GM19035 (cell line): ENCODE results near the gene ACTBL2.
"Not testable (repeated sequence)": the region's sequence is repeated elsewhere in the genome, so short reads cannot be mapped to it uniquely, and the experiment has no call there.

Source experiments
- ATAC-seq: cut with Tn5 transposase; IDR thresholded peaks from one replicate; pipeline ENCODE4 v1.9.1; 2021; ENCODE audit not compliant: unreplicated experiment

The ACTBL2 gene

GRCh38 chr5:57494104-57495098 lies 11.8 kb upstream of the ACTBL2 start:
- no peak for ATAC-seq

GRCh38 chr5:57493034-57493433 lies 10.4 kb upstream of the ACTBL2 start:
- ATAC-seq = no peak

GRCh38 chr5:57492632-57493031 lies 10.0 kb upstream of the ACTBL2 start:
- ATAC-seq = no peak

- ATAC-seq = no peak
Observed at GRCh38 chr5:57491369-57491965, 8.9 kb upstream of the ACTBL2 start.

- ATAC-seq = no peak
Observed at GRCh38 chr5:57488215-57488955, 5.8 kb upstream of the ACTBL2 start.

DNA sequence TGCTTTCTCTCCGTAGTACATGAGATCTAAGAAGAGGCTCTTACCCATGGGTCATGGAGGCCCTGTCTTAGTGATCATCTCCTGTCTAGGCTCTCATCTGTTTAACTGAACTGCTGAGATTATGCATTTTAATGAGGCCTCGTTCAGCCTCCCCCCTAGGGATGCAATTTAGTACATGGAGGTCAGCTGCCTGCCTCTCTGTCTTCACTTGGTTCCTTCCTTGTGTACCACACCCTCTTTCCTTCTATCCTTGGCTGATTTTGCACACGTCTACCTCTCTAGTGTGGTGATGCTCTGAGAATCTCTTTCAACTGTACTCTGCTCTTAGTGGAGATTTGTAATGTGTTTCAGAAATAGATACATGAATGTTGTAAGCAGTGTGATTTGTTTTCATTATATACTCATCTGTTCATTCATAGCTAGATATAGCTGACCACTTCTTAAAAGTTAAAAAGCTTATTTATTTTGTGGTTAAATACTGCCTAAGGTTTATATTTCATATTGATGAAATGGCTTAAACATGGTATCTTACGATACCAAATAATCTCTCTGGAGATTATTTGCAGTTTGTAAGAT lies 3.5 kb upstream of the ACTBL2 start:
- ATAC-seq = no peak

GRCh38 chr5:57478826-57479225 lies 3.8 kb downstream of the ACTBL2 start:
- ATAC-seq = no peak

DNA sequence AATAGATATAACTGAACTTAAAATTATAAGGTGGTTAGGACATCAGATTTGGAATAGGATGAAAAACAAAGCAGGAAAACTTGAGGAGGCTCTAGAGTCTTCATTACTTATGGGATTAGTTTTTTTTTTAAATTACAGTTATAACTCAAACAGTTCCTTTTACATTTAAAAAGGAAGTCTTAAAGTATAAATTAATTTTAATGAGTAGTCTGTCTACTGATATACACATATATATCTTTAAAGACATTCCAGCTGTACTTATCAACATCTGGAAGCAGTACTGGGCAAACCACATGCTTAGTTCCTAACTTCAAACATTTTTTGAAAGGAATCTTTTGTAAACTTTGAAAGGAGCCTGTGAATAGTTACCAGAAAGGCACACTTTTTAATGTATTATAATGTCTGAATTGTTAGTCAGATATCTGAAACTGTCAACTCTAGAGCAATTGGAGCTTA lies 6.0 kb downstream of the ACTBL2 start:
- ATAC-seq = no peak

- ATAC-seq = no peak
Observed at GRCh38 chr5:57470339-57470738, 12.3 kb downstream of the ACTBL2 start.

GRCh38 chr5:57468481-57469163 lies 14.0 kb downstream of the ACTBL2 start:
- ATAC-seq = no peak

GRCh38 chr5:57466544-57466943 lies 16.1 kb downstream of the ACTBL2 start:
- ATAC-seq = no peak

- not testable (repeated sequence) for ATAC-seq
Observed at GRCh38 chr5:57460056-57460455, 22.6 kb downstream of the ACTBL2 start.

GRCh38 chr5:57458443-57458842 lies 24.2 kb downstream of the ACTBL2 start:
- ATAC-seq = no peak

DNA sequence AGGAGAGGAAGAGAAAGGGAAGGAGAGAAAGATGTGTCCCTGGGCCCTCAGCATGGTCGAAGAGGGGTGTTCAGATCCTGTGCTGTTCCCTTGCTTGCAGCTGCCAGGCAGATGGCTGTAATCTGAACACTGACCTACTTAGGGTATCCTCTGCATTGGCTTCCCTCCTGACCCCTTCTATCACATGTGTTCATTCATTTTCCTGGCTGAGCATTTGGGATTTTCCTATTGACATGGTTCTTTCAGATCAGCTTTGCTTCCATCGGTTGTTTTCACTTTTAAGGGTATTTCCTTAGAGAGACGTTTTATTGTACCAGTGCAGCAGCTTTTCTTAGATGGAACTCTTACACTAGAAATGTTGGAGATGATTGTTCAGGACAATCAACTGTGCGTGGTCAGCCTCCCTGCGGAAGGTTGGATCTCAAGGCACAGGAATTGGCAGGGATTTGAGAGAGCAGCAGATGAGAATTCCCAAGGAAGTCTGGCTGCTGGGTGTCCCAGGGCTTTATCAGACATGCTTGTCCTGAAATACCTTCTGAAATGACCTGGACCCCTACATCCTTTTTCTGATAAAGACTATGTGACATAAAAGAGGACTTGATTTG lies 26.0 kb downstream of the ACTBL2 start:
- no peak for ATAC-seq

DNA sequence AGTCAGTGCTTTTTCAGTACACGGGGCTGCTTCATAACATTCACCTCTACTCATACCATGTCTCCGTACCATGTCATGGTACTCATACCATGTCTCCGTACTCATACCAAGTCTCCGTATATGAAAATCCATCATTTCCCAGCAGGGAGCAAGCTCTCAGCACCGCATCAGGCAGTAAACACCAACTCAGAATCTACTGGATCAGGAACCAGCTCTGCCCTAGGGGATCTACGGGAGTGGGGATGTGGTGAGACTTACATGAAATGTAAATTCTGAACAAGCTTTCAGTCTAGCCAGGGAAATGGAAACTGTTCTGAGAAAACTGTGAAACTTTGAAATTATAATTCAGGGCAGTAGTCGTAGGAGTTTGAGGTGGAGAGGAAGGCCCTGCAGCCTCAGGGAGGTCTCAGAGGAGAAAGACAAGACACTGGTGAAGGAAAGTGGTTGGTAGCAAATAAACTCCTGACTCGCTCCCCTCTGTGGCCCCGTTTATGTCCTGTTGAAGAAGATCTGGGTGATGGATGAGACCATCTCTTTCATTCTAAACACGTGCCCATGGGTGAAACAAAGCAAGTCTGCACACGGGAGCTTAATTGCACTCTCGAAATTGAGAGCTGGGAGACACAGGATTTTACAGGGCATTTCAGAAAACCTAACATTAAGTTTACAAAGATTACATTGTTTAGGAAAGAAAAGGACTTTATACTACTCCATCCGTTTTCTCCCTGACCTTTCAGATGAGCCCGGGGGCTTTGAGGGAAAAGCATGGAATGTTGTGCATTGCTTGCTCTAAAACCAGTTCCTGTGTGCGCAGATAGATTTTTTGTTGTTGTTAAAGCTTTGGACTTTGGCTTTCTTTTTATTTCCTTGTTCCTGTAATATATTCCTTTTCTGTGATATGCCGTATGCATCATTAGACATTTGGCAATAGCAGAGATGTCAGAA lies 26.8 kb downstream of the ACTBL2 start:
- no peak for ATAC-seq

DNA sequence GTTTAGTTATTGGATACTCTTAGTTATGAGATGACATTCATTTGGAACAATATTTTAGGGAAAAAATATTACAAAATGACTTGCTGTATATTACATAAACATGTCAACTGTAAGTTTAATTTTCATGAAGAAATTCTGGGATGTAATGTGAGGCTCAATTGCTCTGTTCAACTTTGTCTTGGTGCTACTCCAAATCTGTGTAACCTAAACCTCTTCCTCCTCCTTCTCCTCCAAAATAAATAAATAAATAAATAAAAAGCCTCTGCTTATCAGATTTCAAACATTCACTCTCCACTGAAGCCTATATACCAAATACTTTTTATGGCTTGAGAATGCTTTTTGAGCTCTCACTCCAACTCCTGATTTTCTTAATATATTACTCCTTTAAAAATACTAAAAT lies 27.7 kb downstream of the ACTBL2 start:
- no peak for ATAC-seq

- ATAC-seq = no peak
Observed at GRCh38 chr5:57453728-57454127, 28.9 kb downstream of the ACTBL2 start.

GRCh38 chr5:57452885-57453284 lies 29.7 kb downstream of the ACTBL2 start:
- ATAC-seq = no peak
